AG04450 (cell line): ENCODE data around the gene IMPDH1. TPM values are rescaled to one million over a fixed set of nuclear protein-coding genes. Genes with fewer than 3 reads are reported as not detected.

Experiments used
- CTCF ChIA-PET: fragments of 300-600, 350-600 bp; formaldehyde crosslinking; extraction: SDS; loops from one replicate; lab custom pipeline; 2022; ENCODE audit warnings: antibody characterized with exemption, inconsistent platforms; lab: Charles Lee
- POLR2A ChIA-PET: fragments of 350-600 bp; formaldehyde crosslinking; extraction: SDS; loops from one replicate; lab custom pipeline; 2021; ENCODE audit warnings: antibody characterized with exemption, inconsistent platforms; lab: Yijun Ruan, JAX
- DNase-seq: peaks from one replicate; pipeline ENCODE4 v3.0.0-alpha.2; 2011; ENCODE audit warnings: low read depth, low spot score
- H3K27ac ChIP-seq: one replicate; pipeline ENCODE4 v1.5.1; 2012; ENCODE audit warnings: low read depth, low read length, control low read depth
- H3K27me3 ChIP-seq: one replicate; pipeline ENCODE4 v1.6.0; 2012; ENCODE audit warnings: low read length; ENCODE audit not compliant: control insufficient read depth, insufficient read depth
- H3K4me3 ChIP-seq: 2 replicates; pipeline ENCODE4 v1.5.1; 2011; ENCODE audit warnings: mild to moderate bottlenecking, low read depth, low read length, control low read depth
- H3K9me3 ChIP-seq: 2 replicates; pipeline ENCODE4 v1.5.1; 2012; ENCODE audit warnings: low read length; ENCODE audit not compliant: control insufficient read depth, insufficient read depth
- polyA plus RNA-seq: library from polyadenylated mRNA; depleted of rRNA; stranded (reverse); fragments of >200 nt; gene quantifications from 2 replicates; pipeline ENCODE4 v1.2.3, GENCODE V29; 2011
- TF ChIP-seq, protein P1 (sequence below): IDR thresholded peaks from 2 replicates; pipeline ENCODE4 v1.5.1; 2011; ENCODE audit warnings: low read depth, low read length, control low read depth, inconsistent platforms

The IMPDH1 gene
- polyA plus RNA-seq, 1 experiment = 43.8 TPM

DNA sequence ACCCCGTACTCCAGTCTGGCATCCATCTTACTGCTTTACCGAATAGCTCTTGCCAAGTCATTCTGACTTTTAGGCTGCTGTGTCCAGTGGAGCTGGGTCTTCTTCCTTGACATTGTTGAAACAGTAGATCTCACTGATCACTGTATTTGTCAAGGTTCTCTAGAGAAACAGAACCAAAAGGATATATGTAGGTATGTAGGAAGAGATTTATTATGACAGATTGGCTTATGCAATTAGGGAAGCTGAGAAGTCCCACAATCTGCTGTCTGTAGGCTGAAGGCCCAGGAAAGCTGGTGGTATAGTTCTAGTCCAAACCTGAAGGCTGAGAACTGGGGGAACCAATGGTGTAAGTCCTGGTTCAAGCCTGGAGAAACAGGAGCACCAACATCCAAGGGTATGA, 36.2 kb downstream of the IMPDH1 start:
- H3K9me3 ChIP-seq = no peaks in the 10 kb centered on the region
- no peak for DNase-seq
- TF ChIP-seq, protein P1, sequence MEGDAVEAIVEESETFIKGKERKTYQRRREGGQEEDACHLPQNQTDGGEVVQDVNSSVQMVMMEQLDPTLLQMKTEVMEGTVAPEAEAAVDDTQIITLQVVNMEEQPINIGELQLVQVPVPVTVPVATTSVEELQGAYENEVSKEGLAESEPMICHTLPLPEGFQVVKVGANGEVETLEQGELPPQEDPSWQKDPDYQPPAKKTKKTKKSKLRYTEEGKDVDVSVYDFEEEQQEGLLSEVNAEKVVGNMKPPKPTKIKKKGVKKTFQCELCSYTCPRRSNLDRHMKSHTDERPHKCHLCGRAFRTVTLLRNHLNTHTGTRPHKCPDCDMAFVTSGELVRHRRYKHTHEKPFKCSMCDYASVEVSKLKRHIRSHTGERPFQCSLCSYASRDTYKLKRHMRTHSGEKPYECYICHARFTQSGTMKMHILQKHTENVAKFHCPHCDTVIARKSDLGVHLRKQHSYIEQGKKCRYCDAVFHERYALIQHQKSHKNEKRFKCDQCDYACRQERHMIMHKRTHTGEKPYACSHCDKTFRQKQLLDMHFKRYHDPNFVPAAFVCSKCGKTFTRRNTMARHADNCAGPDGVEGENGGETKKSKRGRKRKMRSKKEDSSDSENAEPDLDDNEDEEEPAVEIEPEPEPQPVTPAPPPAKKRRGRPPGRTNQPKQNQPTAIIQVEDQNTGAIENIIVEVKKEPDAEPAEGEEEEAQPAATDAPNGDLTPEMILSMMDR = no peak
- no peak overlapping the region for H3K4me3 ChIP-seq
- H3K27me3 ChIP-seq = peaks cover 9% of the 10 kb centered on the region
- ChIA-PET POLR2A (no interaction called here), CTCF (interaction anchor here (0.8 to 4.0 kb wide), 4 partner anchors 8 to 29 kb away, joined by 3 to 27 read pairs (median 8); no protein-coding TSS in a partner anchor)
- no peak overlapping the region for H3K27ac ChIP-seq

DNA sequence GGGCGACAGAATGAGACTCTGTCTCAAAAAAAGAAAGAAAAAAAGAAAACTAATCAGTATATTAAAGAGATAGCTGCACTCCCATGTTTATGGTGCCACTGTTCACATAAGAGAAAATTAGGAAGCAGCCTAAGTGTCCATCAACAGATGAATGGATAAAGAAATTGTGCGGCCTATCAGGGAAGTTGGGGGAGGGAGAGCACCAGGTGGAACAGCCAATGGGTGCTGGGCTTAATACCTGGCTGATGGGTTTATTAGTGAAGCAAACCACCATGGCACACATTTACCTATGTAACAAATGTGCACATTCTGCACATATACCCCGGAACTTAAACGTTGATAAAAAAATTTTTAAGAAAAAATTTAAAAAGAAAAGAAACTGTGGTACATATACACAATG, 39.3 kb downstream of the IMPDH1 start:
- TF ChIP-seq, protein P1 = no peak
- H3K4me3 ChIP-seq = no peak overlapping the region
- CTCF ChIA-PET = interaction anchor here (1.0 to 1.3 kb wide), 2 partner anchors 17 to 54 kb away, joined by 5 read pairs; no protein-coding TSS in a partner anchor
- no peak overlapping the region for H3K27ac ChIP-seq
- H3K27me3 ChIP-seq = peaks cover 21% of the 10 kb centered on the region
- no peak for DNase-seq
- POLR2A ChIA-PET = no interaction called here
- H3K9me3 ChIP-seq = no peaks in the 10 kb centered on the region

DNA sequence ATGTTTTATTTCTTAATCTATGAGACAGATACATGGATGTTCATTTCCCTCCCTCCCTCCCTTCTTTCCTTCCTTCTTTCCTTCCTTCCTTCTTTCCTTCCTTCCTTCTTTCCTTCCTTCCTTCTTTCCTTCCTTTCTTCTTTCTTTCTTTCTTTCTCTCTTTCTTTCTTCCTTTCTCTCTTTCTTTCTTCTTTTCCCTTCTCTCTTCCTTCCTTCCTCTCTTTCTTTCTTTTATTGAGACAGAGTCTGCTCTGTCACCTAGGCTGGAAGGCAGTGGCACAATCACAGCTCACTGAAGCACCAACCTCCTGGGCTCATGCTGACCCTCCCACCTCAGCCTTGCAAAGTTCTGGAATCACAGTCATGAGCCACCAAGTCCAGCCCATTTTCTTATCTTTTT, 42.8 kb downstream of the IMPDH1 start:
- Histone ChIP-seq H3K9me3 (no peaks in the 10 kb centered on the region), H3K27ac (no peak overlapping the region), H3K27me3 (peaks cover 50% of the 10 kb centered on the region), H3K4me3 (no peak overlapping the region)
- DNase-seq = no peak
- CTCF ChIA-PET = interaction anchor here (1.3 kb wide), 1 partner anchor 21 kb away, joined by 5 read pairs; no protein-coding TSS in a partner anchor
- TF ChIP-seq, protein P1 = no peak
- POLR2A ChIA-PET = no interaction called here

DNA sequence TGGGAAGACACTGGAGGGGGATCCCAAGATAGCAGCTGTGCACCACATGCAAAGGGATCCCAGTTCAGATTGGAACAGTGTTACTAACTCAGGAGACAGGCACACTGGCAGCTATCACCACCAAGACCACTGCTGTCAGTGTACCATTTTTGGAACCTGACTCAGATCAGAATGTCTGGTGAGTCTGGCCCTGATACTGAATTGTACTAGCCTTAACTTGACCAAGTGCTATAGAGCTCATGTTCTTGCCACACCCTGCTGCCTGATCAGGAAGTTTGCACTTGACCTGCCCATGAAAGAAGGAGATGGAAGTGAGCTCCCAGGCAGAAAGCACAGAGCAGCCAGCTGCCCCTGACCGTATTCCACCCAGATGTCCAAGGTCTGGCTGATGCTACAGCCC, 43.5 kb downstream of the IMPDH1 start:
- H3K4me3 ChIP-seq = no peak overlapping the region
- ChIA-PET CTCF (interaction anchor here (1.3 kb wide), 1 partner anchor 21 kb away, joined by 5 read pairs; no protein-coding TSS in a partner anchor), POLR2A (no interaction called here)
- H3K27ac ChIP-seq = no peak overlapping the region
- peaks cover 54% of the 10 kb centered on the region for H3K27me3 ChIP-seq
- H3K9me3 ChIP-seq = no peaks in the 10 kb centered on the region
- TF ChIP-seq, protein P1 = no peak
- DNase-seq = no peak

DNA sequence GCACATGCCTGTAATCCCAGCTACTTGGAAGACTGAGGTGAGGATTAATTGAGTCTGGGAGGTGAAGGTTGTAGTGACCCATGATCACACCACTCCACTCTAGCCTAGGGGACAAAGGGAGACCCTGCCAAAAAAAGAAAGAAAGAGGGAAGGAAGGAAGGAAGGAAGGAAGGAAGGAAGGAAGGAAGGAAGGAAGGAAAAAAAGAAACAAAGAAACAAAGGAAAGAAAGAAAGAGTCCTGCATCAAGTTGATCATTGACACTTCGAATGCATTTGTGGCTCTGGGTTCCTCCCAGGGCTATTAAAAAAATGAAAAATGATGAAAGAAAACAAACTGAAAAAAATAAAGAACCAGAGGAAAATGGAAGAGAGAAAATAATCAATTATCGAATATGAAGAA, 44.4 kb downstream of the IMPDH1 start:
- Histone ChIP-seq H3K27ac (no peak overlapping the region), H3K9me3 (no peaks in the 10 kb centered on the region), H3K27me3 (peaks cover 62% of the 10 kb centered on the region), H3K4me3 (no peak overlapping the region)
- CTCF ChIA-PET = interaction anchor here (0.6 kb wide), 1 partner anchor 1699 kb away, joined by 3 read pairs; no protein-coding TSS in a partner anchor
- POLR2A ChIA-PET = no interaction called here
- DNase-seq = no peak
- TF ChIP-seq, protein P1 = no peak
